ENCODE data around the gene EFCAB6. TPM values are rescaled to one million over a fixed set of nuclear protein-coding genes. Genes with fewer than 3 reads are reported as not detected.

The EFCAB6 gene
- total RNA-seq, 2 experiments from 2014 or later: 0.56 to 0.71 TPM

- Mint-ChIP-seq H3K27ac (no peak overlapping the region), H3K27me3 (peaks cover 5% of the 10 kb centered on the region), H3K36me3 (ENCODE audit: low read depth) (no peaks in the 10 kb centered on the region), H3K4me3 (no peak overlapping the region), H3K4me1 (no peaks in the 10 kb centered on the region), H3K9me3 (ENCODE audit: low read depth) (no peaks in the 10 kb centered on the region)
- ChIA-PET POLR2A (no interaction called here), CTCF (no interaction called here)
- no peak for ATAC-seq
- intact Hi-C loops (cut with DNase I, micrococcal nuclease): no loop called here
- DNase-seq: no peak
Measured at GRCh38 chr22:43529934-43530333, 282.2 kb downstream of the EFCAB6 start.

DNA sequence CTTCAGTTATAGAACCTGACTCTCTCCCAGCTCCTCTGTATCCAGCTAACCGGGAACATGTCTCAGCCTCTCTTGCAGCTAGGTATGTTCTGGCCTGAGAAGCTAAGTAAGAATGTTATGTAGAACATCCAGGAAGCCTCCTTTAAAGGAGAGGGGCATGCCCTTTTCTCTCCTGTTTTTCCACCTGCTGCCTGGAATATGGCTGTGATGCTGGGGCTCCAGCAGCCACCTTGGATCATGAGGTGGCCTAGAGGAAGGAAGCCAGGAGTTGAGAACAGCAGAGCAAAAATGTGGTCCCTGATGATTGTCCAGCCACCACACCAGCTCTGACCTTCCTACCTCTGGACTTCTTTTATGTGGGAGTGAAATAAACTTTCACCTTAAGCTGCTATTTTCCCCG is 282.6 kb downstream of the EFCAB6 start:
- ChIA-PET POLR2A (no interaction called here), CTCF (no interaction called here)
- Mint-ChIP-seq H3K27ac (no peak overlapping the region), H3K9me3 (ENCODE audit: low read depth) (no peaks in the 10 kb centered on the region), H3K4me3 (no peak overlapping the region), H3K27me3 (peaks cover 6% of the 10 kb centered on the region), H3K36me3 (ENCODE audit: low read depth) (no peaks in the 10 kb centered on the region), H3K4me1 (no peaks in the 10 kb centered on the region)
- no peak for ATAC-seq
- DNase-seq: no peak
- intact Hi-C loops (cut with DNase I, micrococcal nuclease): no loop called here

GRCh38 chr22:43528601-43529360 is 283.3 kb downstream of the EFCAB6 start:
- Mint-ChIP-seq H3K27ac (no peak overlapping the region), H3K9me3 (ENCODE audit: low read depth) (no peaks in the 10 kb centered on the region), H3K4me3 (no peak overlapping the region), H3K27me3 (peaks cover 6% of the 10 kb centered on the region), H3K36me3 (ENCODE audit: low read depth) (no peaks in the 10 kb centered on the region), H3K4me1 (no peaks in the 10 kb centered on the region)
- intact Hi-C loops (cut with DNase I, micrococcal nuclease): no loop called here
- CTCF ChIA-PET: no interaction called here
- POLR2A ChIA-PET: no interaction called here
- ATAC-seq (no peak), DNase-seq (no peak)

GRCh38 chr22:43526946-43527345 is 285.2 kb downstream of the EFCAB6 start:
- Mint-ChIP-seq H3K4me1 (no peaks in the 10 kb centered on the region), H3K4me3 (no peak overlapping the region), H3K9me3 (ENCODE audit: low read depth) (no peaks in the 10 kb centered on the region), H3K36me3 (ENCODE audit: low read depth) (no peaks in the 10 kb centered on the region), H3K27ac (no peak overlapping the region), H3K27me3 (peaks cover 6% of the 10 kb centered on the region)
- ChIA-PET CTCF (interaction anchor here (0.6 kb wide), 1 partner anchor 132 kb away, joined by 3 read pairs; no protein-coding TSS in a partner anchor), POLR2A (no interaction called here)
- no peak for ATAC-seq
- intact Hi-C loops (cut with DNase I, micrococcal nuclease): no loop called here
- DNase-seq: no peak

DNA sequence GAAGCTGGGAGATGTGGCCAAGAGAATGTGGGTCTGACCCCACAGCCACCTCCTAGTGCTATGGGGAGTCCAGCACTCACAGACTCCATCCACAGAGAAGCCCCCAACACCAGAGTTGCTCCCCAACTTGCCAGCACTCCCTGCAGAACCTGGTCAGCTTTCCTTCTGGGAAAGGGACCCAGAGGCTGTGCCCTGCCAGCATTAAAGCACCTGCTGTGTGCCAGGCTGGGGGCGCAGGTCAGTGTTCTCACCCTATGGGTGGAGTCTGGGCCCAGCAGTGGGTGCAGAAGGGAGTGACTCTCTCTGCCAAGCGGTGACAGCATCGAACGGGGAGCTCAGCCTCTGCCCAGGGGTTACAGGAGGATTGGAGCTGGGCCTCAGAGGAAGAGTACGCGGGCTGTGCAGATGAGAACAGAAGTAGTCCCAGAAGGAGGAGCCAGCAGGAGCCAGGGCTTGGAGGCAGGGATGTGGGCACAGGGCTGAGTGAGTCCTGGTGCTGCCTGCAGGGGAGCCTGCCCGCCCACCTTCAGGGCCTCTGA is 285.9 kb downstream of the EFCAB6 start:
- Mint-ChIP-seq H3K27me3 (peaks cover 6% of the 10 kb centered on the region), H3K27ac (no peak overlapping the region), H3K4me1 (peaks cover 3% of the 10 kb centered on the region), H3K36me3 (ENCODE audit: low read depth) (no peaks in the 10 kb centered on the region), H3K9me3 (ENCODE audit: low read depth) (no peaks in the 10 kb centered on the region), H3K4me3 (no peak overlapping the region)
- DNase-seq: no peak
- no peak for ATAC-seq
- POLR2A ChIA-PET: no interaction called here
- intact Hi-C loops (cut with DNase I, micrococcal nuclease): no loop called here
- CTCF ChIA-PET: no interaction called here

DNA sequence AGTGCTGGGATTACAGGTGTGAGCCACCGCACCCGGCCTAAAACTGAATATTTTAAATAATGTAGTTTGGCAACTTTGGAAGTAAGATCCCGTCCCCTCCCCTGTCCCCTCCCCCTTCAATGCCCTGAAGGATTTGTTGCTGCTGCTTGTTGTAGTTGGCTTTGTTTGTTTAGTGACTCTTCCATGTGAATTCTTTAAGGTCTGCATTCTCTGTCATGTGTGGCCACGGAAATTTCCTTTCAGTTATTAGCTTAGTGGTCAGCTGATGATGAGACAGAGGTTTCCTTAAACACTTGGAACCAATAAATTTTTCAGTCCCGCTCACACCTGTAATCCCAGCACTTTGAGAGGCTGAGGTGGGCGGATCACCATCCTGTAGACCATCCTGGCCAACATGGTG is 290.4 kb downstream of the EFCAB6 start:
- intact Hi-C loops (cut with DNase I, micrococcal nuclease): no loop called here
- ATAC-seq: no peak
- Mint-ChIP-seq H3K36me3 (ENCODE audit: low read depth) (no peaks in the 10 kb centered on the region), H3K9me3 (ENCODE audit: low read depth) (peaks cover 2% of the 10 kb centered on the region), H3K27me3 (peaks cover 12% of the 10 kb centered on the region), H3K27ac (no peak overlapping the region), H3K4me1 (peaks cover 16% of the 10 kb centered on the region), H3K4me3 (no peak overlapping the region)
- ChIA-PET POLR2A (no interaction called here), CTCF (no interaction called here)
- DNase-seq: no peak

DNA sequence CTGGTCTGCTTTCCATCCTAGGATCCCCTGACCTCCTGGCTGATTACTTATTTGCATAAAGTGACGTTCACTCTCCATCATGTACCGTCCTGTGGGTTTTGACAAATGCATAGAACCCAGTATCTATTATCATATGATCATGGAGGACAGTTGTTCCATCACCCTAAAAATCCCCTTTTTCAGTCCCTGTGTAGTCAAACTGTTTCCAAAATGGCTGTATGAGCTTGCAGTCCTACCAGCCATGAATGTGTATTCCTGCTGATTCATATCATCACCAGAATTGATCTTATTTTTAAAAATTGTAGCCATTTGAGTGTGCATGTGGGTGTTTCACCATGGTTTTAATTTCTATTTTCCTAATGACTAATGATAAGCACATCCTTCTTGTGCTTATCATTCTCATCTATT is 291.5 kb downstream of the EFCAB6 start:
- POLR2A ChIA-PET: interaction anchor here (0.7 kb wide), 1 partner anchor 1151 kb away, joined by 4 read pairs; no protein-coding TSS in a partner anchor
- peak overlapping the region; percentile 77 for H3K27ac Mint-ChIP-seq
- ATAC-seq (peak; percentile 97), DNase-seq (peak; percentile 19)
- peaks cover 12% of the 10 kb centered on the region for H3K27me3 Mint-ChIP-seq
- peaks cover 16% of the 10 kb centered on the region for H3K4me1 Mint-ChIP-seq
- intact Hi-C loops (cut with DNase I, micrococcal nuclease): no loop called here
- CTCF ChIA-PET: no interaction called here
- H3K4me3 Mint-ChIP-seq: no peak overlapping the region
- peaks cover 2% of the 10 kb centered on the region for H3K9me3 Mint-ChIP-seq (ENCODE audit: low read depth)
- H3K36me3 Mint-ChIP-seq (ENCODE audit: low read depth): no peaks in the 10 kb centered on the region

GRCh38 chr22:43516996-43517635 is 295.0 kb downstream of the EFCAB6 start:
- Mint-ChIP-seq H3K27me3 (peaks cover 8% of the 10 kb centered on the region), H3K36me3 (ENCODE audit: low read depth) (no peaks in the 10 kb centered on the region), H3K4me1 (peaks cover 16% of the 10 kb centered on the region), H3K9me3 (ENCODE audit: low read depth) (peaks cover 2% of the 10 kb centered on the region), H3K27ac (no peak overlapping the region), H3K4me3 (no peak overlapping the region)
- ATAC-seq (no peak), DNase-seq (no peak)
- ChIA-PET CTCF (no interaction called here), POLR2A (no interaction called here)
- intact Hi-C loops (cut with DNase I, micrococcal nuclease): no loop called here

- intact Hi-C loops (cut with DNase I, micrococcal nuclease): no loop called here
- ChIA-PET POLR2A (no interaction called here), CTCF (interaction anchor here (1.0 kb wide), 1 partner anchor 70 kb away, joined by 3 read pairs; no protein-coding TSS in a partner anchor)
- Mint-ChIP-seq H3K27me3 (peaks cover 8% of the 10 kb centered on the region), H3K27ac (no peak overlapping the region), H3K36me3 (ENCODE audit: low read depth) (no peaks in the 10 kb centered on the region), H3K9me3 (ENCODE audit: low read depth) (peaks cover 2% of the 10 kb centered on the region), H3K4me1 (peaks cover 16% of the 10 kb centered on the region), H3K4me3 (no peak overlapping the region)
- no peak for ATAC-seq
- DNase-seq: no peak
Measured at GRCh38 chr22:43516386-43516785, 295.7 kb downstream of the EFCAB6 start.

- ChIA-PET POLR2A (no interaction called here), CTCF (interaction anchor here (0.6 to 1.0 kb wide), 2 partner anchors 70 to 612 kb away, joined by 3 read pairs; no protein-coding TSS in a partner anchor)
- ATAC-seq: no peak
- no peaks in the 10 kb centered on the region for H3K36me3 Mint-ChIP-seq (ENCODE audit: low read depth)
- peaks cover 2% of the 10 kb centered on the region for H3K9me3 Mint-ChIP-seq (ENCODE audit: low read depth)
- H3K27me3 Mint-ChIP-seq: peaks cover 8% of the 10 kb centered on the region
- no peak overlapping the region for H3K4me3 Mint-ChIP-seq
- DNase-seq: peak; percentile 21
- intact Hi-C loops (cut with DNase I, micrococcal nuclease): no loop called here
- H3K27ac Mint-ChIP-seq: no peak overlapping the region
- H3K4me1 Mint-ChIP-seq: peaks cover 11% of the 10 kb centered on the region
Measured at GRCh38 chr22:43515902-43516301, 296.2 kb downstream of the EFCAB6 start.

- H3K4me1 Mint-ChIP-seq: peaks cover 6% of the 10 kb centered on the region
- no peak for ATAC-seq
- ChIA-PET POLR2A (no interaction called here), CTCF (interaction anchor here (0.6 to 1.0 kb wide), 2 partner anchors 69 to 613 kb away, joined by 3 read pairs; no protein-coding TSS in a partner anchor)
- intact Hi-C loops (cut with DNase I, micrococcal nuclease): no loop called here
- no peak overlapping the region for H3K27ac Mint-ChIP-seq
- H3K27me3 Mint-ChIP-seq: peaks cover 8% of the 10 kb centered on the region
- no peak overlapping the region for H3K4me3 Mint-ChIP-seq
- no peaks in the 10 kb centered on the region for H3K36me3 Mint-ChIP-seq (ENCODE audit: low read depth)
- no peak for DNase-seq
- H3K9me3 Mint-ChIP-seq (ENCODE audit: low read depth): peaks cover 2% of the 10 kb centered on the region
Measured at GRCh38 chr22:43515411-43515810, 296.7 kb downstream of the EFCAB6 start.

Data from activated CD4-positive, alpha-beta T cell treated with anti-CD3 and anti-CD28 coated beads for 36 hours (primary cell).